ENCODE measurements around the gene TUSC2.

- TF ChIP-seq CTCF (IDR thresholded peaks at IDR 0.05; ENCODE audit: low read length) = no peak
- TF ChIP-seq EZH2 (optimal IDR thresholded peaks at IDR 0.05; ENCODE audit: low read depth, low read length) = no peak
Observed at GRCh38 chr3:50294492-50295403, 33.3 kb downstream of the TUSC2 start.

Measured in MM.1S (cell line).